NB4 (cell line): Measurements from ENCODE around the gene TRIM54.
"Not testable (repeated sequence)": the region's sequence is repeated elsewhere in the genome, so short reads cannot be mapped to it uniquely, and the experiment has no call there.

Experiments used
- DNase-seq: peaks from one replicate; pipeline ENCODE4 v3.0.0; 2010; ENCODE audit warnings: low read depth
- H3K4me3 ChIP-seq: one replicate; pipeline ENCODE4 v1.5.1; 2011; ENCODE audit warnings: mild to moderate bottlenecking, low read depth, low read length, moderate library complexity
- CTCF ChIP-seq: IDR thresholded peaks from one replicate; pipeline ENCODE4 v1.5.1; 2012; ENCODE audit warnings: low read depth, low read length
- MYC ChIP-seq: IDR thresholded peaks from 2 replicates; pipeline ENCODE4 v1.6.1; 2011; ENCODE audit warnings: low read depth, low read length
- POLR2A ChIP-seq: IDR thresholded peaks from 2 replicates; pipeline ENCODE4 v1.6.1; 2011; ENCODE audit warnings: mild to moderate bottlenecking; ENCODE audit not compliant: insufficient read length; ENCODE audit errors: extremely low read depth
- TF ChIP-seq, protein P1 (sequence below): IDR thresholded peaks from 2 replicates; pipeline ENCODE4 v1.6.1; 2011; ENCODE audit warnings: low read depth, low read length

TRIM54 gene

DNA sequence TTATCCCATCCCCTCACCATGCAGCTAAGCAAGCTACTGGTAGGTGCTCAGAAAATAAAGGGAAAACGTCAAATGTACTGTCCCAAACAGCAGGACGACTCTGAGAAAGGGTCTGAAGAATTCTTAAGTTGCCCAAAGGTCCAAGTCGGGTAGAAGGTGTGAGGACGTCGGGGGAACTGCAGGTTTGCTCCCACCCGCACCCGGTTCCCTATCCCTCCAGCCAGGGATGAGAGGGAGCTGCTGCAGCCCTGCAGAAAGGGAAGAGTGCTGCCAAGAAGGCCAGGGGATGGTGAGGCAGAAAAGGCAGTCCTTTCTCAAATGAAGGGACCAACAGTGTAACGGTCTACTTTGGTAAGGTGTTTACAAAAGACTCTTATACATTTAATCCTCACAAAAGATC, 32.9 kb downstream of the TRIM54 start:
- H3K4me3 ChIP-seq, result no peak overlapping the region
- DNase-seq, result no peak
- no peak for TF ChIP-seq MYC
- TF ChIP-seq CTCF, result no peak
- no peak for TF ChIP-seq POLR2A
- TF ChIP-seq, protein P1, sequence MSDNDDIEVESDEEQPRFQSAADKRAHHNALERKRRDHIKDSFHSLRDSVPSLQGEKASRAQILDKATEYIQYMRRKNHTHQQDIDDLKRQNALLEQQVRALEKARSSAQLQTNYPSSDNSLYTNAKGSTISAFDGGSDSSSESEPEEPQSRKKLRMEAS, result no peak

GRCh38 chr2:27316655-27317412, 34.6 kb downstream of the TRIM54 start:
- TF ChIP-seq MYC (no peak), POLR2A (no peak), CTCF (no peak)
- TF ChIP-seq, protein P1, result no peak
- no peak overlapping the region for H3K4me3 ChIP-seq
- no peak for DNase-seq

GRCh38 chr2:27319839-27320238, 37.6 kb downstream of the TRIM54 start:
- H3K4me3 ChIP-seq, DNase-seq: not testable (repeated sequence)

GRCh38 chr2:27320958-27321543, 38.8 kb downstream of the TRIM54 start:
- H3K4me3 ChIP-seq, result no peak overlapping the region
- DNase-seq, result peak; percentile 69
- TF ChIP-seq, protein P1, result no peak
- no peak for TF ChIP-seq CTCF
- no peak for TF ChIP-seq MYC

GRCh38 chr2:27322301-27322765, 40.1 kb downstream of the TRIM54 start:
- peak; percentile 62 for DNase-seq
- no peak for TF ChIP-seq MYC
- TF ChIP-seq, protein P1, result no peak
- TF ChIP-seq CTCF, result no peak
- no peak for TF ChIP-seq POLR2A
- peak overlapping the region; percentile 97 for H3K4me3 ChIP-seq

GRCh38 chr2:27322766-27323595, 40.8 kb downstream of the TRIM54 start, which contains the start of gene MPV17:
Gene MPV17, minus strand, starts transcription at chr2:27323097. Its CDS starts 580 bp downstream, at chr2:27322517.
- DNase-seq, result peak; percentile 94
- H3K4me3 ChIP-seq, result peak within 1 kb of the TSS; percentile 97
- TF ChIP-seq, protein P1, result peak; percentile 96
- peak; percentile 91 for TF ChIP-seq MYC
- TF ChIP-seq POLR2A, result peak; percentile 79
- no peak for TF ChIP-seq CTCF
